Central memory CD4-positive, alpha-beta T cell (primary cell): ENCODE results near the gene ATP8A1.
"Not testable (repeated sequence)": the region's sequence is repeated elsewhere in the genome, so short reads cannot be mapped to it uniquely, and the experiment has no call there.

ENCODE experiments used
- DNase-seq: peaks from one replicate; pipeline ENCODE4 v3.0.0; 2022

ATP8A1 gene

DNA sequence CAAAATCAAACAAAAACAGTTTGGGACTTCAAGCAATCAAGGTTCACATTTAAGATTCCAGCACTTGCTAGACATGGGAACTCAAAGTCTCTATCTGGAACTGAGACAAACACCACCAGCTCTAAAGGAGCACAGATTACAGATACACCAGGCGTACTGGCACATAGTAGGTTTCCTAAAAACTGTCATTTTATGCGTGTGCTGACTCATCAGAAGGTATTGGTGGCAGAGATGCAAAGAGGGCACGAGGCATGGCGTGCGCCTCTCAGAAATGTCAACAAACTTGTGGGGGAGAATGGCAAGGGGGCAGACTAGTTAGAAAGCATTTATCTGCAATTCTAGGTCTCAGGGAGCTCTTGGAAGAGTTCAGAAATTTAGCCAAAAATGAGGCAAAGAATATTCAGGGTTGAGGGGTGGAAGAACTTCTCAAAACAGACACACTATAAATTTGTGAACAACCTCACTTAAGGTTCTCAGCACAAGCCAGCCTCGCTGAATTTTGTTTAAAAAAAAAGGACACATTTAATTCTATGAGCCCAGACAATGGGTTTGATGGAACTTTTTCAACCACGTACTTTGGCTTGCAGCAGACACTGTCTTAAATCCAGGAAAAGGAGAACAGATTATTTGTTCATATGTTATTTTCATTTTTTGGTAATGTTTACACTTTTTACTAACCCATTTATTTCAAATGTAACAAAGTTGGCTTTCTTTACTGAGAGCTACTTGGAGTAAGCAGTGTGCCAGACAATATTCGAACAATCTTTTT is 159.6 kb downstream of the ATP8A1 start:
- DNase-seq, result no peak

DNA sequence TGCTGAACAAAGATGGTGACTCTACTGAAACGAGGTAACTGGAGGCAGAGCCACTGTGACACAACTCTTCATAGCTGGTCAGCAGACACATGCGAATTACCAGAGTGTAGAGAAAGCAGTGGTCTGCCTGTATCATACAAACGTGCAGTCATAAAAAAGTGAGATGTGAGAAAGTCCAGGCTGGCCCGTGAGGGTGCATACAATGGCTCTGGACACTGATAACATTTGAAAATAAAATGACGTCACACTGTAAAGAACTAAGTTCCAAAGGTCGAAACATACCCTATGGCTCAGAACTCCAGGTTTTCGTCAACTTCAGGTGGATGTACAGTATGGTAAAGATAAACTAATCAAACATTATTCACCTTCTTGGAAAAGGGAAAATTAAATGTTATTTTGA is 163.9 kb downstream of the ATP8A1 start:
- DNase-seq, result no peak

DNA sequence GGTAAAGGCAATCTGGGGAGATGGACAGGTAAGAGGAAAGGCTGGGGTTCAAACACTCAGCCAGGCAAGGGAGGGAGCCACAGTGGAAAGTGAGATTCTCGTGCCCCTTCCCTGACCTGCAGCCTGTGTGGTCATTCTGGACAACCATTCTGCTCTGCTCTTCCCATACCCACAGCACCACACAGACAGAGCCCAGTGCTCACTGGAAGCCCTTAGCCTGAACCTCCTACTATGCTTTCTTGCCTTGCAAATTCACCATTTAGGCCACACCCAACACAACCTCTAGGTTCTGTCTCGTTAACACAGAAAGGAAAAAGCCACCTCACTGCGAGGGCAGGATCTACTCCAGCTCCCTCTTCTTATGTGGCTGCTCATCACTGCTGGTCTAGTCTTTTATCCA is 166.9 kb downstream of the ATP8A1 start:
- no peak for DNase-seq

DNA sequence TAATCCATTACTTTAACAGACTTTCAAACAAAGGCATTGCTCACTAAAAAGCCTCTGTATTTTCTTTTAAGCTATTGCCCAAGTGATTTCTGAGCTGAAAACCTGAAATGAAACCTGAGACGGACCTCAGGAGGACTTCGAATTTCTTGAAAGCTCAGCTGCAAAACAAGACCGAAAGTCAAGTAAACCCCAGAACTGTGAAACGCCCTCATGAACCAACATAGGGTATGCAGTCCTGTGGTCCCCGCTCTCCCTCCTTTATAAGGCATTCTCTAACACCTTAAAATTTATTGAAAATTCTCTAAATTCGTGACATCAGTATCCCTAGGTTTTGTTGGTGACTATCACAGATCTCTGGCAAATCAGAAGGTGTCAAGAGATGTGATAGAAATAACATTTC is 167.8 kb downstream of the ATP8A1 start:
- DNase-seq, result no peak

DNA sequence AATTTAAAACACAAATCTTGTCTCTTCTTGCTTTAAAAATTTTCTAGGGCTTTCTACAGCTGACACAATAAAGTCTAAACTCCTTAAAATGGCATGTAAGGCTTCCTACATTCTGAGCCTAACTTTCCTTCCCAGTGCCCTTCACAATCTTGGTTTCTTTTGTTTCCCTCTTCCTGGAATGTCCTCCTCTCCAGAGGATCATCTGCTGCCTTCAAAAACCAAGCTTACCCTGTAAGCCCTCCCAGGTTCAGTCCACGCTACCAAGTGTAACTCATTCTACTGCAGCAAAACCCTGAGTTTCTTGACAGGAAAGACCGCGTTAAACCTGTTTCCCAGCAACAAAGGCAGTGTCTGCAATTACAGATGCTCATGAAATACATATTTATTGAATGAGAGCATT is 168.4 kb downstream of the ATP8A1 start:
- no peak for DNase-seq

DNA sequence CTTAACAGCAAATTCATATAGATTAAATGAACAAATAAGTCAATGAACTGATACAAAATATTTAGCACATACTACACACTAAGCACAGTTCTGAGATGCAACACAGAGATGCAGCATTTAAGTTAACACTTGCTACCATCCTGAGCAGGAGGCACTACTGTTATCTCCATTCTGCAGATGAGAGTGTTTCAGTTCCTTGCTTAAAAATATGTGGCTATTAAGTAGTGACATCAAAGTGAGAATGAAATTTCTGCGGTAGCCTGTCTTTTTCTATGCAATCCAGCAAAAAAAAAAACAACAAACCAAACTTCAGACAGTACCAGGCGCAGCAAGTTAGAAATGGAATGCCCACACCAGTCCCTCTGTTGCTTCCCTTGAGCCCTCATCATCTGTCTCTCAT is 168.8 kb downstream of the ATP8A1 start:
- no peak for DNase-seq

DNA sequence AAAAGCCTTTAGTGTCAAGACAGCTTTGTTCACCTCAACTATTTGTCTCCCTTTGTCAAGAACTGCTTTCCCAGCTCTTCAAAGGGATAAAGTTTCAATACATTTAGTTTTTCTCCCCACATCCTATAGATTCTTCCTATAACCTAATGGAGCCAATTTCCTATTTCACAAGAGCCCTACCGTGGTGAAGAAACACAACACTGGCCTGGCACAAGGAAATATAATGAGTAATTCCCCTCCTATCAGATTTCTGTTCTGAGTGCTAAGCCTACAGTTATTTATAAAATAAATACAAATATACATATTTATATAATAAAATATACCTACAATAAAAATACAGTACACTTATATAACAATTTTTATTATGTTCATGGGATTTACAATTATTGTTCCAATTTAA is 169.7 kb downstream of the ATP8A1 start:
- no peak for DNase-seq

DNA sequence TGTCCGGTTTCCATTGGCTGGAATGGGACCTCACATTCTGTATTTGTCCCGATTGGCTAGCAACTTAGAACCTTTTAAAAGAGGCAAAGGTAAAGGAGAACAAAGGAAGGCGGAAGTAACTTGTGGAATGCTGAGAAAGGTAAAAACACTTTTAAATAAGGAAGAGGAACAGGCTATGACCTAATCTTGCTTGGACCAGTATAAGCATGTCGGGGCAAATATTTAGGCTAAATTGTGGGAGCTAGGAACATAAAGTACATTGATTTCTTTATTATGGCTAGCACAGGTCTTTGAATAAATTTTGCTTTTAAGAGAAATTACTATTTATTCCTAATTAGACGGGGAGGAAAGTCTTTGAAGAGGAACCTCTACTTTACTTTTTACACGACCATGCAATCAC is 170.7 kb downstream of the ATP8A1 start:
- not testable (repeated sequence) for DNase-seq

DNA sequence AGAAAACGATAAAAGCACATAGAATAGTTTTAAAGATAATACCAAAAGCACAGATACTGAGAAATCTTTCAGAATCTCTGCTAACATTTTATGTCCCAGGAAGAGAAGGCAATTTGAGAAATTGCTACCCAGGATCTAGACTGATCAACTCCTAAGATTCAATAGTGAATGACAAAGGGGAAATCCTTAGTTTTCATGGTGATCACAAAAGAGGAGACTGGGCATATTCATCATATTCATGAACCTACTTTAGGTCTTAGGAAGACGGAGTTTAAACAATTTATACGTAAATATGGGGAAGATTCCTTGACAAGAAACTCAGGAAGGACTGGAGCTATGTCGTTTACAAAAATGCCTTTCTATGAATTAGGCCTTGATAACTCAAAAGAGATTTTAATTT is 172.3 kb downstream of the ATP8A1 start:
- DNase-seq, result no peak

DNA sequence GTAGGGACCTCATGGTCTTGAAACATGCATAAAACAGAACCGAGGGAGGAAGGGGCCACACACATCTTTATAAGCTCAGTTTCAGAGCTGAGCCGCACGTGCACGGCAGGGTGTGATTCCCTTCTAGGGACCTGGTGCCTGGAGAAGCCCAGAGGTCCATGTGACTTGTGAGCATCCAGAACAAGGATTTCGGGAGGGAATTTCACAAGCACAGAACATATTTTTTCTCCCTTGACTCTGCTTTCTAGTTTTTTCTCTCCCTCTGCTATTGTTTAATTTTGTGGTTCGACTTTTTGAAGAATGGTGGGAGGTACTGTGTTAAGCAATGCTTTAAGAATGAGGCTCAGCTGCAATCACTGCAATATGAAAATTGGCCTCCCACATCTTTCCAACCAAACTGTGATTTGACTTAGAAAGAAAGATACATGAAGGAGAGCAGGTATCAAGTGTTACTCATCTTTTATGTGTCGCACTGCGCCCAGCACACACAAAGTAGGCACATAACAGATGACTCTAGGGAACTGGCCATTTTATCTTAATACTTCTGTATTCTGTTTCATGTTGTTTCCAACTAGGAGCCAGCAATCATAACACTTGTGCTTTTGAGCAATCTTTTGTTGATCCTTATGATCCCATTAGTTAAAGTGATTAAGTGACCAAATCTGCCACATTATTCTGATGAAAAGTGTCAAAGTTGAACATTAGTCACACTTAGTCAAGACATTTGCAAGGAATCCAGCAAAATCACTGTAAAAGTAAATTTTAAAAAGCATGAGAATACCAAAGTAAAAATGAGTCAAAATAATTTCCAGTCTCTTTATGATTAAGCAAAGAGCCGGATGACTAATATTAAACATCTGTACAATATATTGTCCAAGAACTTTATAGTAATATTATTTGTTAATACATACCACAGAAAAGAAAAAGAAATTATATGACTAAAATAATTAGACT is 173.2 kb downstream of the ATP8A1 start:
- DNase-seq, result no peak

DNA sequence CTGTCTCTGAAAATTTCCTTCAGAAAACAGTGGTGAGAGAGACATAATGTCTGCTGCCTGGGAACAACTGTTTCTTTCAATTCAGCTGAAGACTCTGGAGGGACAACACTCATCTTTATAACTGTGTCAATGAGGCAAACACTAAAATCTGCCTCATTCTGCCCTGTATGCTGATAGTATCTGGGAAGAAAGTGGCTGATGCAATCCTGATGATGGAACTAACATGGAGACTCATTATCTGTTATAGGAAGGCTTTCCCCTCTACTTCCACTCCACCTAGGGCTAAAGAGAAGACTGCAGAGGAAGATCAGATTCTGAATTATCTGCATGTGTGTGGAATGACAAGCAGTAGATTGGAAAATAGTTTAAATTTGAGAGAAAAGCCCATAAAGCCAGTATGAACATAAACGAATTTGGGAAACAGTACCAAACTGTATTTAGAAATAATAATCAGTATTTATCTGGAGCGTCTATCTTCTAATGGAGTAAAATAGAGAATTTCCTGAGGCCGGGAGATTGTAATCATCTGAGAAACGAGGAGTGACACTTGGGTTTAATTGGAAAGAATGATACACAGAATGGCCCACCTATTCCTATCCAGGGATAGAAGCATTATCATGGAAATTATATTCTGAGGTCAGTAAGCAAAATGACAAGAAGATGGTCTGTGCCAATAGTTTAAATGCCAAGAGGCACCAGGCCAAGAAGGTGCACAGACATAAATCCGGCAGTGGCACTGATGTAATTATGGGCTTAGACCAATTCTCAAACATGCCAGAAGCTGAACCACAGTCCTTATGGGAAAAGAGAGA is 174.2 kb downstream of the ATP8A1 start:
- no peak for DNase-seq

DNA sequence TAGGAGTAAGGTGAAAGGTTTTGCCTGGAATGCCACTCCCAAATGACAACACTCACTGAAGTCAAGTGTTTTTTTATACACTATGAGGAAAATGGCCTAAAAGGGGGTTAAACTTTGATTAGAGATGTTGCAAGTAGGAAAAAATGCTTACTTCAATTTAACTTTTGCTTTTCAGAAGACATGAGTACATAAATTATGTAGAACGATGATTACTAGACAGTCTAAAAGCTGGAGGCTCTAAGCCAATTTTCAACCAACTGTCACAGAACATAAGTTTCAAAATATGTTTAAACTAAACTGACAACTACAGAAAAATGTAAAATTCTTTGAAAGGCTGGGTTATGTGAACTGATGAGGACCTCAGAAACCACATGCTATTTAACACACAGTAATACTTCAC is 176.2 kb downstream of the ATP8A1 start:
- no peak for DNase-seq

DNA sequence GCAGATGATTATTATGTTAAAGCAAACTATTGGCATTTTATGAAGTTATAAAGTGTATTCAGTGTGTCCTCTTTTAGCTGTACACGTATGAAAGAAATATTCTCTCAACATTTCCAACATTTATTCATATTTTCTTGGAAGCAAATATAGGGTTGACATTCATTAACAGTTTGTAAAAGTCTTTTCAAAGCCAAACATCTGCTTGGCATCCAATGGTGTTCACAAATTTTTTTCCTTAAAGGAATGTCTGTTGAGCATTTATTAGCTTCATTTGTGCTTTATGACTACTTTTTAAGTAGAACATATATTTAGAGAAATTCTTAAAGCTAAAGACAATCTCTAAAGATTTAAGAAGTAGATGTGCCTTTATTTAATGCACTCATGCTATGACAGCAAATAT is 176.6 kb downstream of the ATP8A1 start:
- DNase-seq, result no peak

DNA sequence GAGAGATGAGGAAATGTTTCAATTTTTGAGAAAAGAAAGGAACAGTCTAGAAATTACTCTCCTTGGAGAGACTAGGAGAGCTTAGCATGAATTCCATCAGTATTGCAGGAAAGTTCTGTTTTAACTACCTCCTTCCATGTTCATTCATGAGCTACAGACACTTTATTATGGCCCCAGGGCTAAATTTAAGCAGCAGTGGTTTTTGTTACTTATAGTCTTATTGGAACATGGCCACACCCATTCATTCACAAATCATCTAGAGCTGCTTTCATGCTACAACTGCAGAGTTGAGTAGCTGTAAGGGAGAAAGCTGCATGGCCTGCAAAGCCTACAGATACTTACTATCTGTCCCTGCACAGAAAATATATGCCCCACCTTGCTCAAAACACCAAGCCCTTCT is 178.0 kb downstream of the ATP8A1 start:
- no peak for DNase-seq

DNA sequence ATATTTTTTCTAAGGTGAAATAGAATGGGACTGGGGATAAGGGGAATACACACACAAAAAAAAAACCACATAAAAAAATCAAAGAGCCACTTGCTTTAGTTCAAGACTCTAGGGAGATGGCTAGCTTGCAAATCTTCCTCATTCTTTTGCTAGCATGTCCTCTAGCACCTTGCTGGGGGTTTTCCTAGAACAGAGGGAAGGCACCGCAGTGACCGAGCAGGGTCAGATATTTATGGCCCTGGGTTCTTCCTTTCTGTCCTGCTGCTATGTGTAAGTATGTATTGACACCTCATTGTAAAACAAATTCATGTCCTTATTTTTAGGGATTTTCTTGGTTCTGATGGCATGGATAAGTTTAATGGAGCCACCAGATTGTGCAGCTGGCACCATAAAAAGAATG is 178.4 kb downstream of the ATP8A1 start:
- DNase-seq, result no peak

DNA sequence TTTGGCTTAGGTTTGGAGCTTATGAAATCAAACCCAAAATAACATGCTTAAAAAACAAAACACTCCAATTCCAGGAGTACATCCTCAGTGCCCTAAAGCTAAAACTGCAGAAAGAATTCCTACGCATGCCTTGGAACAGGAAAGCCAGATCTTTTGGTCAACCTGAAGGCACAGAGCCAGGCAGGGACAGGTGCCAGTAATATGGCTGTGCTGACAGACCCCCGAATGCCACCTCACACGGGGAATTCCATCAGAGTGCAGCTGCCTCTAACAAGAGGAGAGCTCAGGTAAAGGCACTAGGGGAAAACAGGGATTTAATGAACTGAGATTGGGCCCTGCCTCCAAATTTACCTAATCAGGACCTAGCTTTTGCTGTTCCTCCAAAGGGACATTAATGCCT is 182.5 kb downstream of the ATP8A1 start:
- no peak for DNase-seq

DNA sequence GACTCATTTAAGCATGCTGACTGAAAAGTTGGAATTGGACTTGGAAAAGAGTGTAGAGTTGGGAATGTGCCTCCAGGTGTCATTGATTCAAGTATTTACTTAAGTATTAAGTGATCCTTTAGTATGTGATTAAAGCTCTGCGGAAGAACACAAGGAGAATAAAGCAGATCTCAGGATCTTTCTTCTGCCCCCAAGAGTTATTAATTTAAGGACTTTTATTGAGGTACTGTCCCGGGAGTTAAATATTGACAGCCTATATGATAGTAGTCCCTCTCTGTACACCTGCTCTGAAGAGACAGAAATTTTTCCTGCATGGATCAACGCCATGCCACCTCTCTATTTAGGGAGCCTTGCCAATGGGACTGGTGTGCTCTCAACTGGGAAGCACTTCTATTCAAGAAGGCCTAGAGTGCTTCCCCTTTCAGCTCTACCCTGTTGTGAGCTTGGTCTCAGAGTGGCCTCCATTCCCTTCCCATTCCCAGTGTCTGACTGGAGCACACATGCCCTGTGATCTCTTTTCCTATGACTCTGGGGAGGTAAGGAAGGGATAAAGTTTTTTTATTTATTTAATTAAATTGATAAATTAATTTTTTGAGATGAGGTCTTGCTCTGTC is 183.7 kb downstream of the ATP8A1 start:
- no peak for DNase-seq

DNA sequence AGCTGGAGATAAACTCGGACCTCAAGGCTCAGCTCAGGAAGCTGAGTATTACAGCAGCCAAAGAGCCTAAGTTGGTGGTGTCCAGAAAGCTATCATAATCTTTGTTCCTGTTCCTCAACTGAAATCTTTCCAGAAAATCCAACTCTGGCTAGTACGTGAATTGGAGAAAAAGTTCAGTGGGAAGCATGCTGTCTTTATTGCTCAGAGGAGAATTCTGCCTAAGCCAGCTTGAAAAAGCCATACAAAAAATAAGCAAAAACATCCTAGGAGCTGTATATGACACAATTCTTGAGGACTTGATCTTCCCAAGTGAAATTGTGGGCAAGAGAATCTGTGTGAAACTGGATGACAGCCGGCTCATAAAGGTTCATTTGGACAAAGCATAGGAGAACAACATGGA is 185.0 kb downstream of the ATP8A1 start:
- no peak for DNase-seq

DNA sequence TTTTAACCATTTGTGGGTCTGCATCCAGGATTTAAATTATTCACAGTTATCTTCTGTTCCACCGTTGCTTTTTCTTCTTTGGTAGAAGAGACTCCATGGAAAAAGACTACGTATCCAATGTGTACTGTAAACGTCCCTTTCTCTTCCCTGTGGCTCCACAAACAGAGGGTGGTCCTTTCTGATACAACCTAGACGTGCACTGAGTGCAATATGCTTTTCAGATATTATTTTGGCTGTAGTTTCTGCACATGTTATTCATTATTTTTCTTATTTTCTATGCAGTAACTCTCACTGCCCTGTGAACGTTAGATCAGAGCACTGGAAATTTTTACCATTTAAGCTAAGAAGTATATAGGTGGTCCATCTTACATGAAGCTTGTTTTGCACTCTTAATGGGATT is 186.9 kb downstream of the ATP8A1 start:
- no peak for DNase-seq

DNA sequence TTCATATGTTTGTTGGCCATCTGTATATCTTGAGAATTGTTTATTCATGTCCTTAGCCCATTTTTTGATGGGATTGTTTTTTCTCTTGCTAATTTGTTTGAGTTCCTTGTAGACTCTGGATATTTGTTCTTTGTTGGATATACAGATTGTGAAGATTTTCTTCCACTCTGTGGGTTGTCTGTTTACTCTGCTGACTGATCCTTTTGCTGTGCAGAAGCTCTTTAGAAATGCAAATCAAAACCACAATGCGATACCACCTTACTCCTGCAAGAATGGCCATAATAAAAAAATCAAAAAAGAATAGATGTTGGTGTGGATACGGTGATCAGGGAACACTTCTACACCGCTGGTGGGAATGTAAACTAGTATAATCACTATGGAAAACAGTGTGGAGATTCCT is 189.1 kb downstream of the ATP8A1 start:
- not testable (repeated sequence) for DNase-seq

DNA sequence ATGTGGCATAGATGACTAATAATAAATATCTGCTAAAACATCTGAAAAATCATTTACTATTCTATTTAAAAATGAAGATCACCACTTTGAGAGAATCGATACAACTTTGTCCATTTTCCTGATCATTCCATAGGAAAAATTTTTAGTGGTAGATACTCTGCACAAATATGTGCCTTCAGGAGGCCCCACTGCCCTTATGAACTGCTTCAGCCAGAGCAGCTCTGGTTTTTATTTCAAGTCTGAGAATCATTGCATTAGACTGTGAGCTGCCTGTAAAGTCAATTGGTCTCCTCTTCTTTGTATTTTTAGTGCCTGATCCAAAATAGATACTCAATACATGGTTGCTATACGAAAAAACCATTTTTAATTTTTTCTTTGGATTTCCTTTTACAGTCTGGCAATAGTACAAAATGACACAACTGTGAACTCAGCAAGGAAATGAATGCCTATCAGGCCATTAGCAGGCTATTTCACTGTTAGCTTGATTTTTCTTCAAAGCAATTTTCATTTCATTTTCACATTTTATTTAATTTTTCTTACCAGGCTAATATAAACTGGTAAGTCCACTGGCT is 190.5 kb downstream of the ATP8A1 start:
- no peak for DNase-seq

DNA sequence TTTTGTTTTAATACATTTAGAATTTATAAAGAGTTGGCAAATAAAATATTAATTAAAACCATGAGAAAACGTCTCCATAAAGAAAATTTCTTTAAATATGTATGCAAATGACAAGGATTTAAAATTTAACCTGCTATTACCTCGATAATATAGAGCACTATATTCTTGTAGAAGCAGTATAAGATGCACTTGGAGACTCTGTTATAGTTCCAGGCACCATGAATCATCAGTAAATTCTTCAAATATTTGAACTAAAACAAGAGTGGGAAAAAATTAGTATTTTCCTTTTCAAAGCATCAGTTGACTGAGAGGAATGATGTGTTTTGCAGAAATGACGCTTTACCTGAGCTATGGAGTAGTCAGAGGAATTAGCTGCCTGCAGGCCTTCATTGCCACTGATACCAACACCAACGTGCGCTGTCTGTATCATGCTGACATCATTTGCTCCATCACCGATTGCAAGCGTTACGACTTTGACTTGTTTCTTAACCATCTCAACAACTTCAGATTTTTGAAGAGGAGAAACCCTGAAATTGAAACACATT is 192.3 kb downstream of the ATP8A1 start:
- DNase-seq, result no peak
